GM18499 (cell line): ENCODE results near the gene NOS1AP.

Source experiments
- ATAC-seq: cut with Tn5 transposase; IDR thresholded peaks from one replicate; pipeline ENCODE4 v1.9.1; 2021; ENCODE audit warnings: moderate number of reproducible peaks; ENCODE audit not compliant: insufficient read depth, unreplicated experiment

The NOS1AP gene

DNA sequence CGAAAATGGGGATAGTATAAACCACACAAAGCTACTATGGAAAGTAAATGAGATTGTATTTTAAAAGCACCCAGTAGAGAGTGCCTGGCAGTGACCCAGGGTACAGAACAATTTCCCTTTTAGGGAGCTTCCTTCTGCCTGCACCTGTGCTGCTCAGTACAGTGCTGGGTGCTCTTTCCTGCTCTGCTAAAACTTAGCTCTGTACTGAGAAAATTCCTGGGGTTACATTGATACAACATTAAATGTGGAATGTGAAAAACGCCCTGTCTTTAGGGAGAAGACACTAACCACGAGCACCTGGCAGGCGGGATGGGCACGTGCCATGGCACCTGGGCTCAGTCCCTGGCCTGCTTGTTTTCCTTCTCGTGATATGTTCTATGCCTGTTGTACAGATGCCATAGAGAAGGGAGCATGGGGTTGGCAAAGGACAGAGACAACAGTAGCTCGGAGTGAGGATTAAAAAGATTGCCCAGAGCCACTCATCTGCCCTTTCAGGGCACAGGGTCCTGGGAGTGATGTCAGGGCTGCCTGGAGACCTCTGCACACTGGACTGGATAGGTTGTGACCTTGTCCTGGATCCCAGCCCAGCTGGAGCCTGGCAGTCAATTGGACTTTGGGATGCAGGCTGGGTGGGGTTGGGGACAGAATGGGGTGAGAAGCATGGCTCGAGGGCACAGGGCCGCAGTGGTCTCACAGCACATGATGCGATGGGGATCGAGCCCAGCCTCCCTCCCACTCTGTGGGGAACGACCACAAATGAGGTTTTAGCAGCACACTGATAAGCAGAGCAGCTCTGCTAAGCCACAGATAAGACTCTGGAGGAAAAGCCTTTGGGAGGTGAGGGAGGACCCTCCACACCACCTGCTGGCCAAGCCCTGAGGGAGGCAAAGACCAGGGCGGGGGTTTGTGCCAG lies 302.9 kb downstream of the NOS1AP start:
- ATAC-seq: no peak

DNA sequence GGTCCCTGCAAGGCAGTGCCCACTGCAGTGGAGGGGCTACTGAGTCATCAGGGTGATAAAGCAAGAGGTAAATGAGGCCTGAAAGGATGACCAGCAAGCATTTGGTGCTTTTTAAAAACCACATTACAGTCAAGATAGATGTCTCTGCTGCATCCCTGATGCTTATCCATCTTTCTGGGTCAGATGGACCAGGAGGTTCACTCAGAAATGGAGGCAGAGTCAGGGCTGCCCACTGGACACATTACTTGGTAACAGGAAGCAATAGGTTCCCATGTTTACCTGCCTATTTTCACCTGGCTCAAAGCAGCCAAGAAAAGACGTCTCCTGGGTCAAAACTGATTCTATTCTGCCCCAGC lies 303.6 kb downstream of the NOS1AP start:
- ATAC-seq: no peak

DNA sequence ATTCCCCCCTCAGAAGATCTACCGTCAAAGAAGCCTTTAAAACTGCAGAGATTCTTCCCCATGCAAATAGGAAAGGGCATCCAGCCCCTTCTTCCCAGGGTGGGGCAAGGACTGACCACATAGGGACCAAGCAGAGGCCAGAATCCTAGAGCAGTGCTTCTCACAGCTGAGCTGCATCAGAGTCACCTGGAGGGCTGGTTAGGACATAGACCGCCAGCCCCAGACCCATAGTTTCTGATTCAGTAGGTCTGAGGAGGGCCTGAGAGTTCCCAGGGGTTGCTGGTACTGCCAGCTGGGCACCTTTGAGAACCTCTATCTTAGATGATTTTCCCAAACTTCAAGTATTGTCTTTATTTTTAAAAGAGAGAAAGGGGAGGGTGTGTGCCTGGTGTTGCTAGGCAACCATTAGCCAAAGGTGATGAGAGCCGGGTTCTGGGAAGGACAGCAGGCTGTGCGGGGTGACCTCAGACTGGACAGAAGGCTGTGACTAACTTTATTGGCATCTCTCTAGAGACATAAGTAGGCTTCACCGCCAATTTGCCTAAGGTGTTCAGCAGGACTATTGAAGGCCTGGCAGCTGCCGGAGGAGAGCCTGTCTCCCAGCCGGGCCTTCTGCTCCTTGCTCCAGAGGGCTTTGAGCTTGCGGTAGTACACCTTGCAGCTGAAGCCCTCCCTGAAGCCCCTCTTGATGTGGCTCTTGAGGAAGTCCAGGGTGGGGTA lies 304.2 kb downstream of the NOS1AP start:
- no peak for ATAC-seq

DNA sequence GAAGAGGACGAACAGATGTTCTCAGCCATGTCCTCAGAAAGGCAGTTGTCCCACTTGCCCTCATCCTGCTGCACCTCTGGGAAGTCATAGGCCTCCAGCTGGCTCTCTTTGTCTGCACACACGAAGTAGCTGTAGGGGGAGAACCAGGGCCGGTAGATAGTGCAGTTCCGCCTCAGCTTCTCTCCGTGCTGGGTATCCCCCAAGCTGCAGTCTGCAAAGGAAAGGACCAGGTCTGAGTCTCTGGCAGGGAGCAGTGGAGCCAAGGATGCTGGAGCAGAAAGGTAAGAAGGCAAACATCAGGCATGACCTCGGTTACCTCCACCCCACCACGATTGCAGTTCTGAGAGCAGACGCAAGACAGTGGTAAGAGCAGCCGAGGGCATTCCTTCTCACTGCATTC lies 304.9 kb downstream of the NOS1AP start:
- ATAC-seq: no peak

DNA sequence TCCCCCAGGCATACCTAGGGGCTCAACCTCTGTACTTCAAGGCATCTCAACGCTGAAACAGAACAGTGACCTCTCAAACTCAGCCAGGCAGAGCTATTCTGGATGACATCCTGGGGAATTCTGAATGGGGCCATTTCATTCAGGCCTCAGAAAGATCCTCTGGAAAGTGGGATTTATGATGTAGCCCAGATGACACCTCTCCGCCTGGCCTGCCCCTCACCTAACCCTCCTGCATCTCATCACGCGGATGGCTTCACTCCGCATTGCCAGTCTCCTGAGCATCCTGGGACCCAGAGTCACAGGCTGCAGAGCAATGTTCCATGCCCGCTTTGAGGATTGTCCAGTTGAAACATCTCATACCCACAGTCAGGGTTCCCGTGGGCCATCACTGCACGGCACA lies 306.0 kb downstream of the NOS1AP start:
- no peak for ATAC-seq

DNA sequence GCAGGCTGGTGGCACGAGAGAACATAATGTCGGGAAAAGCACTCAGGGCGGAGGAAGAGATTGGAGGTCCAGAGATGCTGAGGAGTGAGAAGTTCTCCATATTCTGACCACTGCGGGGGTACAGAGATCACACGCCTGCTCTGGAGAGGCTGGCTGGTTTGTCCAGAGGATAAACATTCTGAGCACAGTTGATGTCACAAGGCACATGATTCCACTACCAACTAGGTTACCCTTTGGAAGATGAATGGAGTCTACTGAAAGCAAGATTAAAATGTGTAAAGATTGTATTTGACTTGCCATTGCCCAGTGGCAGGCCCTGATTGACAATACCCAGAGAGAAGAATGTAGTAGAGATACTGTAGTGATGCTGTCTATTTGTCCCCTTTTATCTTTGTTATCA lies 307.2 kb downstream of the NOS1AP start, which contains the start of gene SPATA46:
SPATA46 (minus strand) TSS at position 164 of the 400 bp plus-strand sequence; CDS start at position 100, 64 bp downstream.
- no peak for ATAC-seq

DNA sequence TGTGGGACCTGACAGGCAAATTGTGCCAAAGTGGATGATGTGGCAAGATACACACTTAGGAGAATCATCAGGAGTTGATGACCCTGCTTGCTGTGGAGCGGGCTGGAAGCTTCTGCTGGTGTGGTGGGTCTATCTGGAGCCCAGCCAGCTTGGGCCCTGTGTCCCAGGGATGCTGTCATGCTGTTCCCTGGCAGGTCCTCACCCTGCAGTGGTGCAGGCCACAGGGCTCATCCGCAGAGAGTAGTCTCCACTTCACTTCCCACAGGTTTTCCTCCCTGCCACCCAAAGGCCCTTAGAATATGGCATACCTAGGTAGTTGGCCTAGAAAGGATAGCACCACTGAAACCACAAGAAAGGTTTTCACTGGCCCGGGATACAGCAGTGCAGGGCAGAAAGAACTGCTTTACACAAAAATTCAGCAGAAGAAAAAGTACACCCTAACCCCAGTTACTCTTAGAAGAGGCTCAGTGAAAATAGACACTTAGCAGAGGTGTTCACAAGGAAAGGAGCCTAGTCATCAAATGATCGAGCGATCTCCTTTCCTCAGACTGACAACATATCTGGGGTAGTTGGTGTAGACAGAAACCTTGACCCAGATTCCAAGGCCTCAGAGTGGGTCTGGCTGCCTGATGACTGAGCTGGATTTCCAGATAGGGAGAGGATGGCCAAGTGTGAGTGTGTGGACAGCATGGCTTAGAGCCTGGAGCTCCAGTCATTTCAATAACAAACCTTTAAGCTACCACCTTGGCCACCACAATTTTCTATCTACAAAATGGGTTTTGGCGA lies 310.8 kb downstream of the NOS1AP start:
- ATAC-seq: no peak

DNA sequence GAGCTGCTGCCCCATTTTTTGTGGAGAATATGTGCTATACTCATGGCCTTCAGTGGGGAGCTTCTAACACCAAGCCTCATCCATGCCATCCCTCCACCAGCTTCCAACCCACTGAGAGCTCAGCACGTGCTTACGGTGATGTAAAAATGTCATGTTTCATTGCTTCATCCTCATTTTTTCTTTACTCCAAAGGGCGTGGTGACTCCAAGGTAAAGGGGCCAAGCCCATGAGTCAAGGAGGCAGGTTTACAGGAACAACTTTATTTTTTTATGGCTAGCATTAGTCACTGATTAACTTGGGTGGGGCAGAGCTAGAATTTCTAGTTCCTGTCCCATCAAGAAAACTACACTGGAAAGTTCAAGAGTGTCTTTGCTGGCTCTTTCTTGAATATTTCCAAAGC lies 311.9 kb downstream of the NOS1AP start, which contains the start of gene C1orf226:
C1orf226 (plus strand) TSS at position 346 of the 400 bp plus-strand sequence. CDS start 174 bp downstream, outside the sequence.
- ATAC-seq: no peak

DNA sequence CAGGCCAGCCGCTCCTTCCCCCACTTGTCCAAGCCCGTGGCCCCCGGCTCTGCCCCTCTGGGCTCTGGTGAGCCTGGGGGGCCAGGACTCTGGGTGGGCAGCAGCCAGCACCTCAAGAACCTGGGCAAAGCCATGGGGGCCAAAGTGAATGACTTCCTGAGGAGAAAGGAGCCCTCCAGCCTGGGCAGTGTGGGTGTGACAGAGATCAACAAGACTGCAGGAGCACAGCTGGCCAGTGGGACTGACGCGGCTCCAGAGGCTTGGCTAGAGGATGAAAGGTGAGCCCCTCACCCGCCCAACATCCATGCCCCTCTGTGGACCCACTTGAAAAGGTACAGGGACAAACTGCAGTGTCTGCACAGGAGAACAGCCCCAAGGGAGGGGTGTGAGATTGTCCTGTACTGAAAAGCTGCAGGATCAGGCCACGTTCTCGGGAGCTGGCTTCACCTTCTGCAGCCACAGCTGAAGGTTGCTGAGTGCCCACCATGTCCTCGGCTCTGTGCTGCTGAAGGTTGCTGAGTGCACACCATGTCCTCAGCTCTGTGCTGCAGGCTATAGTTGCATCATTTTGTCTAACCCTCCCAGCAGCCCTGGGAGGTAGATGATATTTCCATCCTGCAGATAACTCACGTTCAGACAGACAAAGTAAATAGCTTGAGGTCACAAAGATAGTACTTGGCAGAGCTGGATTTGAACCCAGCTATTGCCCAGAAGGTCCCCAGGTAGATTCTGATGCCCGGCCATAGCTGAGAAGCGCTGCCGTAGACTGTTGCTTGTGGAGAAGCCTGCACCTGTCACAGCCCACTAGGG lies 312.7 kb downstream of the NOS1AP start:
- no peak for ATAC-seq

DNA sequence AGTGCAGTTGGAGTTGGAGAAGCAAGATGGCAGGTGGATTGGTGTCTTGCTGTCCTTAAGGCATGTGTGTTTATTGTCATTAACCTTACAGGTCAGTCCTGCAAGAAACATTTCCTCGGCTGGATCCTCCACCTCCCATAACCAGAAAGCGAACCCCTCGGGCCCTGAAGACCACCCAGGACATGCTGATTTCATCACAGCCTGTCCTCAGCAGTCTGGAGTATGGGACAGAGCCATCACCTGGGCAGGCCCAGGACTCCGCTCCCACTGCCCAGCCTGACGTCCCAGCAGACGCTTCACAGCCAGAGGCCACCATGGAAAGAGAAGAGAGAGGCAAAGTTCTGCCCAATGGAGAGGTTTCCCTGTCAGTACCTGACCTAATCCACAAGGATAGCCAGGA lies 313.6 kb downstream of the NOS1AP start:
- no peak for ATAC-seq

DNA sequence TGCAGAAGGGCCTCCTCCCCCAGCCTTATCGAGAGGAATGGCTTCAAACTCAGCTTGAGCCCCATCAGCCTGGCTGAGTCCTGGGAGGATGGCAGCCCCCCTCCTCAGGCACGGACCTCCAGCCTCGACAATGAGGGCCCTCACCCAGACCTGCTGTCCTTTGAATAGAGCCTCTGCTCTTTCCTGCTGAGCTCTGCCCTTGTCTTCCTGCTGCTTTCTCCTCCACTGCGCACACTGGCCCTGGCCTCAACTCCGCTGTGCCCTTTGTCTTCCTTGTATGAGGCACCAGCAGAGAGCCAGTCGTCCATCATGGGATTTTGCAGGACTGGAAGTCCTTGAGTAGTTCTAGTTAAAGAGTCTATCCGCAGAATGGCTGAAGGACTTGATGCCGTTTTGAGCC lies 314.0 kb downstream of the NOS1AP start:
- no peak for ATAC-seq

DNA sequence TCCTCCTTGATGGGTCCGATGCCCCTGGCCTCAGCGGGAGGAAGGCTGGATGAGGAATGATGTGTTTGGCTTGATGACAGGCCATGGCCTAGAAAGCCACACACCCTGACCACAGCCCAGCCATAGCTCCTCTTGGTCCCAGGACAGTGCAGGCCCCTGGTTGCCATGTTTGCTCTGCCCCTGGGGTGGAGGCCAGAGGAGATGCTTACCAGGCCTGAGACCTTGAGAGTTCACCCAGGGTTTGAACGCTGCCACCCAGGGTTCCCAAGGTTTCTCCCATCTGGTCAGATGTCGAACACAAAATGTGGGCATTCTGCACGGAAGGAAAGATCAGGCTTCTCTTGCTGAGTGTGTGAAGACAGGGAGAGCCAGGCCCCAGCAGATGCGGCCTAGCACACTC lies 314.6 kb downstream of the NOS1AP start:
- ATAC-seq: no peak

DNA sequence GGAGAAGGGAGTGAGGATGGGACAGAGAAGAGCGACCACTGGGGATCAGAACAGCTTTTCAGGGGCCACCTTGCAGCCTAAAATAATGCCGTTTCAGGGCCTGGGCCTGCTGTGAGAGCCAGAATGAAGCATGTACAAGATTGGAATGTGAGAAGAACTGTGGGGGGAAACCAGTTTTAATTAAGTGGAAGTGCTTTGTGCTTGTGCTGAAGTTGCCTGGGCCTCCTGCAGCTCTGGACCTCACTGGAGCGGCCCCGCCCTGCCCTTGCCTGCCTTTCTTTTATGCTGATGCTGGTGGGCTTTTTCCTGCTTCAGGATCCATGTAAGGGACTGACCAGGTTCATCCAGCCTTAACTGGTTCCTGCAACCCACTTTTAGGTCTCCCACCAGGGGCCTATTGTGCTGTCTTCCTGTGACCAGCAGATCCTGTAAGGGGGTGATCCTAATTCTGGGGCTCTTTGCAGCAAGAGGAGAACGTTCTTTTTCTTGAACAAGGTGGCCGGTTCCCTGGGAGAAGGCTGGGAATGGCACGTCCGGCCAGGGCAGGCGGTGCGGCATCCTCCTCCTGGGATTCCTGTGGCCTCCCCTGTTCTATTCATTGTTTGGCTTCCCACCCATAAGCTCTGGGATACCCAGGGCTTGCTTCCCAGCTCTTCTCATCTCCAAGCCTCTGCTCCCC lies 315.2 kb downstream of the NOS1AP start:
- no peak for ATAC-seq

DNA sequence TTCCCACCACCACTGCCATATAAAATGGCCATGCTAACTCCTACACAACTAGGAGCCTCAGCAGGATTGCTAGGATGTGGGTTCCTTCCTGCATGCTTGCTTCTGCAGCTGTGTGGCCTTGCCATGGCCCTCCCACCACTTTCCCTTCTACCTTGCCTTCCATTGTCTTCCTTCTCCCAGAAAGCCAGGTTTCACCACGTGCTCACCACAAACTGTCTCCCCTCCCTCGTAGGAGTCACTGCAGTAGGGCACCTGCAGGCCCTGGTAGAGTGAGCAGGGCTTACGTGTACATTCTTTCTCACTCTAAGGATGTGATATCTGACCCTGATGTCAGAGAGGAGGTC lies 315.8 kb downstream of the NOS1AP start:
- no peak for ATAC-seq

DNA sequence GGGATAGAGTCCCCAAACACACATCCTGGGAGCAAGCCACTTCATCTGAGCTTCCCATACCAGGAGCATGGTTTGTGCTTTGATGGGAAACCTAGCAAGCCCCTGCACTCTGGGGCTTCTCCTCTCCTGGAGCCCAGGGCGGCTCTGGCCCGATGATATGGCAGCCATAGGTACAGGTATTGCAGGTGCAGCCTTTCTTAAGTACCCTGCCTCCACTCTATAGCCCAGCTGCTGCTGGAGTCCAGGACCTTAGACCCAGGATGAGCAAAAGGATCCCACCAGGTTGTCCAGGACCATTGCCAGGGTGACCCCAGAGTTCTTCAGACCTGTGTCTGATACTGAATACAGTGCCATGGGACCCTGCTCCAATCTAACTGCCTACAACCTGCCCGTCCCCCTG lies 316.2 kb downstream of the NOS1AP start:
- ATAC-seq: no peak

DNA sequence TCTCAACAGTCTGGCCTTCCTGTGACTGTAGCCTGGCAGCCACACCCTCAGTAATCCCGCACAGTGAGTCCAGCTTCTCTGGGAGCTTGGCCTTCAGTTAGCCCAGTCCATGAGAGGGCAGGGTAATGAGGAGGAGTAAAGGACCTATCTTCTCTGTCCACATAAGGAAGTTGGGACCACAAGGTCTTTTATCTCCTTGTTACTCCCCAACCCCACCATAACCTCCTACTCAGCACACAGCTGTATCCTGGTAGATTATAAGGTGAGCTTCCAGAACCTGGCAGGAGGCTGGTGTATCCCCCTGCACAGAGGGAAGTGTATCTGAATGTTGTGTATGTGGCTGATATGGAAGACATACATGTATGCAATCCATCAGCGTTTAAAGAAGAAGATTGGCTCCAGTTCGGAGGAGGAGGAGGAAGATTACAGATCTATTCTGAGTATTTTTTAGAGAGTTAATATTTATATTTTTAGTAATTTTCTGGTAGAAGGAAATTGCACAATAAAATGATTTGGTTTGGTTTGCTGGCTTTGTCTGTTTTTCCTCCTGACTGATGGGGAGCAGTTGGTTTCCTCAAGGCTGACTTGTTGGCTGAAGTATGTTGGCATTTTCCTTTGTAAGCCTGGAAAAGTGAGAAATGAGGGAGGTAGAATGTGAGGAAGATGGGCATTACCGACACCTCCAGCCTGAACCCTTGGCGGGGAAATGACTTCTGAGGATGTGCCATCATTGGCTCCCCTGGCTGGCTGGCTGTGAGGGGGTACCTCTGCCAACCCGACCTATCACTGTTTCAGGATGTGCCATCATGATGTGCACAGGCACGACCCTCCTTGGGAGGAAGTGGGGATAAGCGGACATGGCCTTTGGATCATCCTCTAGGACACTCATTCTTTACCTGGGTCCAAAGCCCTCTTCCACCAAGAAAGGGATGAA lies 317.1 kb downstream of the NOS1AP start:
- no peak for ATAC-seq

DNA sequence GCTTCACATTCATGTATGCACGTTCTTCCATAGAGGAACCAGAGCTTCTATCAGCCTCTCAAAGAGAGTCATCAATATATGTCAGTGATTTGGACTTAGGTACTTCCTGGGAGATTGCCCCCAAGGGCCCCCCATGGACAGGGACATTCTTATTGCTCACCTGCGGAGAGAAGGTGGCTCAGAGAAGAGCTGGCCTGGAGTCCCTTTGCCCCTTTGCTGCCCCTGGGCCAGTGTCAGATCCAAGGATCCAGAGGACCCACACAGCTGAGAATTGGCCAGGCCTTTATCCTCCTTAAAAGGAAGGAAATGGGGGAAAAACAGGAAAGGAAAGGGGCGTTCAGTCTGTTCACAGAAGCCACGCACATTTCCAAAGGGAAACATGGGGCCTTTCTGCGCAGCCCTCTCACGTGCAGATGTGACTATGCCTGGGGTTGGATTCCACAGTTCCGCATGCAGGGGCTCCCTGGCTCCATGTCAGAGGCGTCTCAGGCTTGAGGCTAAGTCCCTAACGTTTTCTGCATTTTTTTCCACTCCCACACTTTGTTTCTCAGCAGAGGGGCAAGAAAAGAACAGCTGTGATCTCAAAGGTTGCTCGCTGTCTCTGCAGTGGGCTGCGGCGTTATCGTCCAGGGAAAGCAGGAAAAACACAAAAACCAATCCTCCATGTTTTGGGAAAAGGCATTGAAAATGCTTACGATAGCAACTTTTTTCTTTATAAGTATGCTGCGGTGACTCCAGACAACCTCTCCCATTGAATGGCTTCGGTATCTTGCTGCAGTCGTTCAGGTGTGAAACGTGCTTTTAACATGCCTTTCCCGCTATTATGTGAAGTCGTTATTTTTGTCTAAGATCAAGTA lies 318.0 kb downstream of the NOS1AP start:
- ATAC-seq: no peak
